KMS-11 (cell line): Measurements from ENCODE around the gene CASKIN2.

Experiments used
- H2AFZ ChIP-seq: fragments of 200-600 bp; sonication (generic); 2 replicates; pipeline ENCODE4 v1.6.1; 2016; ENCODE audit warnings: antibody characterized with exemption, mixed run types, low read depth
- H3K27ac ChIP-seq: fragments of 200-600 bp; sonication (generic); 2 replicates; pipeline ENCODE4 v1.6.1; 2016; ENCODE audit warnings: mild to moderate bottlenecking, mixed run types
- H3K27me3 ChIP-seq: fragments of 200-600 bp; sonication (generic); 2 replicates; pipeline ENCODE4 v1.6.1; 2017; ENCODE audit warnings: mild to moderate bottlenecking, low read depth, mixed run types, moderate library complexity; ENCODE audit not compliant: insufficient read depth
- H3K36me3 ChIP-seq: fragments of 200-600 bp; sonication (generic); 2 replicates; pipeline ENCODE4 v1.6.1; 2017; ENCODE audit warnings: mild to moderate bottlenecking, mixed run types; ENCODE audit not compliant: insufficient read depth
- H3K4me1 ChIP-seq: fragments of 200-600 bp; sonication (generic); 2 replicates; pipeline ENCODE4 v1.6.1; 2016; ENCODE audit warnings: mild to moderate bottlenecking, low read depth, mixed run types; ENCODE audit not compliant: poor library complexity, severe bottlenecking
- H3K4me2 ChIP-seq: fragments of 200-600 bp; sonication (generic); 2 replicates; pipeline ENCODE4 v1.7.0; 2016; ENCODE audit warnings: mild to moderate bottlenecking, mixed run types
- H3K4me3 ChIP-seq: fragments of 200-600 bp; sonication (generic); IDR thresholded peaks from 2 replicates; pipeline ENCODE4 v1.6.1; 2017; ENCODE audit warnings: low read depth, low read length, mixed read lengths; ENCODE audit not compliant: insufficient read depth
- H3K79me2 ChIP-seq: fragments of 200-600 bp; sonication (generic); 2 replicates; pipeline ENCODE4 v1.6.1; 2016; ENCODE audit warnings: low read depth, mixed run types; ENCODE audit not compliant: insufficient read depth
- H3K9ac ChIP-seq: fragments of 200-600 bp; sonication (generic); 2 replicates; pipeline ENCODE4 v1.6.1; 2016; ENCODE audit warnings: mild to moderate bottlenecking, mixed run types
- H4K20me1 ChIP-seq: fragments of 200-600 bp; sonication (generic); 2 replicates; pipeline ENCODE4 v1.6.1; 2016; ENCODE audit warnings: mild to moderate bottlenecking, mixed run types; ENCODE audit not compliant: insufficient read depth
- CTCF ChIP-seq: fragments of 200-600 bp; sonication (generic); conservative IDR thresholded peaks from 2 replicates; pipeline ENCODE4 v1.6.1; 2017; ENCODE audit warnings: low read depth, mild to moderate bottlenecking, antibody characterized with exemption, low read length, moderate library complexity, mixed read lengths

CASKIN2 gene

GRCh38 chr17:75487351-75488070 lies 27.8 kb downstream of the CASKIN2 start:
- Histone ChIP-seq H2AFZ (no peak overlapping the region), H3K4me2 (no peak overlapping the region), H3K4me3 (no peak overlapping the region), H4K20me1 (no peaks in the 10 kb centered on the region), H3K36me3 (no peaks in the 10 kb centered on the region), H3K27me3 (no peaks in the 10 kb centered on the region), H3K27ac (no peak overlapping the region), H3K79me2 (no peaks in the 10 kb centered on the region), H3K4me1 (no peaks in the 10 kb centered on the region), H3K9ac (no peak overlapping the region)
- no peak for TF ChIP-seq CTCF

GRCh38 chr17:75486951-75487350 lies 28.4 kb downstream of the CASKIN2 start:
- H3K4me1 ChIP-seq = no peaks in the 10 kb centered on the region
- no peaks in the 10 kb centered on the region for H3K36me3 ChIP-seq
- H3K27me3 ChIP-seq = no peaks in the 10 kb centered on the region
- no peak overlapping the region for H2AFZ ChIP-seq
- TF ChIP-seq CTCF = no peak
- no peak overlapping the region for H3K4me2 ChIP-seq
- H3K9ac ChIP-seq = no peak overlapping the region
- no peaks in the 10 kb centered on the region for H4K20me1 ChIP-seq
- no peak overlapping the region for H3K27ac ChIP-seq
- H3K79me2 ChIP-seq = no peaks in the 10 kb centered on the region
- no peak overlapping the region for H3K4me3 ChIP-seq

DNA sequence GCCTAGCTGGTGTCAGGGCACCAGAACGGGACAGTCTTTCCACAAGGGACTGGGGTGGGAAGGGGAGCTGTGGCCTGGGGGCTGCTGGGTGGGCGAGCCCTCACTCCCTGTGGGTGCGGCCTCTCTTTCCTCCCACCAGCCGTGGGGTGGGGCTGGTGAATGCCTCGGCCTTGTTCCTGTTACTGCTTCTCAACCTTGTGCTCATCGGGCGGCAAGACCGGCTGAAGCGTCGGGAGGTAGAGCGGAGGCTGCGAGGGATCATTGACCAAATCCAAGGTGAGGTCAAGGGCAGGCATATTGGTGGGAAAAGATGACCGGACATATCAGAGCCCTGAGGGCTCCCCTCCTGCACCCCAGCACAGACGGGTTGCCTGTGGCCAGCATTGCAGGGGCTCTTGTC lies 29.2 kb downstream of the CASKIN2 start:
- Histone ChIP-seq H3K9ac (no peak overlapping the region), H3K4me1 (no peaks in the 10 kb centered on the region), H4K20me1 (no peaks in the 10 kb centered on the region), H3K27me3 (no peaks in the 10 kb centered on the region), H2AFZ (no peak overlapping the region), H3K4me3 (no peak overlapping the region), H3K36me3 (no peaks in the 10 kb centered on the region), H3K27ac (no peak overlapping the region), H3K4me2 (no peak overlapping the region), H3K79me2 (no peaks in the 10 kb centered on the region)
- no peak for TF ChIP-seq CTCF

DNA sequence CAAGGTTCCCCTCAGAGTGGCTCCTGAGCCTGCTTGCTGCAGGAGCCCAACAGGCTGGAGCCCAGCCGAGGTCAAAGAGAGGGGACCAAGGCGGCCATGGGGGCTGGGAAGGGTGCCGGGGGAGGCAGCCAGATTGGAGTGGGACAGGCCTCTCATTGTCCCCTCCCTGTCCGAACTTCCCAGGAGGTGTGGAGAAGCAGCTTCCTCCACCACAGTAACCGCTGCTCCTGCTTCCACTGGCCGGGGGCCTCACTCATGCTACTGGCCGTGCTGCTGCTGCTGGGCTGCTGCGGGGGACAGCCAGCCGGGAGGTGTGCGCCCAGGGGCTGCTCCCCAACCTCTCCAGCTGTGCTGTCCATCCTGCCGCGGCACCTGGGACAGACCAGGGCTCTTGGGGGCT lies 29.6 kb downstream of the CASKIN2 start:
- H3K4me2 ChIP-seq = no peak overlapping the region
- H3K36me3 ChIP-seq = no peaks in the 10 kb centered on the region
- H3K4me1 ChIP-seq = no peaks in the 10 kb centered on the region
- no peaks in the 10 kb centered on the region for H3K27me3 ChIP-seq
- no peak overlapping the region for H3K27ac ChIP-seq
- H2AFZ ChIP-seq = no peak overlapping the region
- H3K79me2 ChIP-seq = no peaks in the 10 kb centered on the region
- no peak for TF ChIP-seq CTCF
- H3K4me3 ChIP-seq = no peak overlapping the region
- no peaks in the 10 kb centered on the region for H4K20me1 ChIP-seq
- H3K9ac ChIP-seq = no peak overlapping the region
